Measurements from ENCODE around the gene CAT. TPM values are rescaled to one million over a fixed set of nuclear protein-coding genes. Genes with fewer than 3 reads are reported as not detected.

CAT gene
- total RNA-seq, 4 donors from 2014 or later, result 429 to 486 (median 458) TPM

GRCh38 chr11:34439610-34440198 is 970 bp downstream of the CAT start:
- TF ChIP-seq, protein P1, sequence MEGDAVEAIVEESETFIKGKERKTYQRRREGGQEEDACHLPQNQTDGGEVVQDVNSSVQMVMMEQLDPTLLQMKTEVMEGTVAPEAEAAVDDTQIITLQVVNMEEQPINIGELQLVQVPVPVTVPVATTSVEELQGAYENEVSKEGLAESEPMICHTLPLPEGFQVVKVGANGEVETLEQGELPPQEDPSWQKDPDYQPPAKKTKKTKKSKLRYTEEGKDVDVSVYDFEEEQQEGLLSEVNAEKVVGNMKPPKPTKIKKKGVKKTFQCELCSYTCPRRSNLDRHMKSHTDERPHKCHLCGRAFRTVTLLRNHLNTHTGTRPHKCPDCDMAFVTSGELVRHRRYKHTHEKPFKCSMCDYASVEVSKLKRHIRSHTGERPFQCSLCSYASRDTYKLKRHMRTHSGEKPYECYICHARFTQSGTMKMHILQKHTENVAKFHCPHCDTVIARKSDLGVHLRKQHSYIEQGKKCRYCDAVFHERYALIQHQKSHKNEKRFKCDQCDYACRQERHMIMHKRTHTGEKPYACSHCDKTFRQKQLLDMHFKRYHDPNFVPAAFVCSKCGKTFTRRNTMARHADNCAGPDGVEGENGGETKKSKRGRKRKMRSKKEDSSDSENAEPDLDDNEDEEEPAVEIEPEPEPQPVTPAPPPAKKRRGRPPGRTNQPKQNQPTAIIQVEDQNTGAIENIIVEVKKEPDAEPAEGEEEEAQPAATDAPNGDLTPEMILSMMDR (IDR thresholded peaks at IDR 0.05; ENCODE audit: low read depth), result no peak

- TF ChIP-seq, protein P1 (IDR thresholded peaks at IDR 0.05; ENCODE audit: low read depth), result no peak
Measured at GRCh38 chr11:34441814-34442213, 3.1 kb downstream of the CAT start.

- TF ChIP-seq, protein P1 (IDR thresholded peaks at IDR 0.05; ENCODE audit: low read depth), result no peak
Measured at GRCh38 chr11:34443136-34443535, 4.4 kb downstream of the CAT start.

- TF ChIP-seq, protein P1 (IDR thresholded peaks at IDR 0.05; ENCODE audit: low read depth), result no peak
Measured at GRCh38 chr11:34444428-34444827, 5.7 kb downstream of the CAT start.

- TF ChIP-seq, protein P1 (IDR thresholded peaks at IDR 0.05; ENCODE audit: low read depth), result no peak
Measured at GRCh38 chr11:34445956-34446355, 7.2 kb downstream of the CAT start.

- TF ChIP-seq, protein P1 (IDR thresholded peaks at IDR 0.05; ENCODE audit: low read depth), result no peak
Measured at GRCh38 chr11:34446386-34446785, 7.7 kb downstream of the CAT start.

- TF ChIP-seq, protein P1 (IDR thresholded peaks at IDR 0.05; ENCODE audit: low read depth), result no peak
Measured at GRCh38 chr11:34447044-34447443, 8.3 kb downstream of the CAT start.
